ENCODE results near the gene ALAS1. TPM values are rescaled to one million over a fixed set of nuclear protein-coding genes. Genes with fewer than 3 reads are reported as not detected.

ALAS1 gene
- total and polyA plus RNA-seq, 2 of the 13 experiments (the other 11 are each of a cell fraction or from before 2014, with no cell fraction given), result 36.0 to 43.2 TPM

- TF ChIP-seq ZNF281 (CRISPR knock-in tag; IDR thresholded peaks at IDR 0.05; ENCODE audit: borderline replicate concordance) (0 out of 2 replicates have a peak, but pooled peaks have one; percentile 21), ZNF446 (CRISPR knock-in tag; IDR thresholded peaks at IDR 0.05) (no peak), ZBTB21 (CRISPR knock-in tag; IDR thresholded peaks at IDR 0.05) (no peak), TEAD3 (CRISPR knock-in tag; optimal IDR thresholded peaks at IDR 0.05; ENCODE audit: borderline replicate concordance) (peak; percentile 69), CHD2 (IDR thresholded peaks at IDR 0.05; ENCODE audit: low read depth, low read length) (no peak), CEBPB (IDR thresholded peaks at IDR 0.05; ENCODE audit: borderline replicate concordance, low read depth, low read length) (peak; percentile 1; the same call in 1 of the 2 replicates), ATF1 (CRISPR knock-in tag; IDR thresholded peaks at IDR 0.05) (no peak), KAT7 (CRISPR knock-in tag; IDR thresholded peaks at IDR 0.05; ENCODE audit: borderline replicate concordance) (no peak), CREB1 (IDR thresholded peaks at IDR 0.05) (0 out of 2 replicates have a peak, but pooled peaks have one; percentile 1), CREB1 (CRISPR knock-in tag; IDR thresholded peaks at IDR 0.05) (no peak; the same call in 1 of the 2 replicates), ZNF780A (CRISPR knock-in tag; IDR thresholded peaks at IDR 0.05) (no peak), JUND (CRISPR knock-in tag; IDR thresholded peaks at IDR 0.05) (no peak), KDM5B (CRISPR knock-in tag; IDR thresholded peaks at IDR 0.05; ENCODE audit: borderline replicate concordance) (peak; percentile 30; the same call in 1 of the 2 replicates)
These were observed 27.7 kb downstream of the ALAS1 start, which contains the start of gene TLR9 (continued) for GRCh38 chr3:52225452-52226228.

Data from HepG2 (cell line).